8988T (cell line): ENCODE results near the gene CST6.
A peak's percentile ranks its signal among the peaks of the same experiment; 100 is the strongest.
"Not testable (repeated sequence)": the region's sequence is repeated elsewhere in the genome, so short reads cannot be mapped to it uniquely, and the experiment has no call there.

Experiments used
- DNase-seq: peaks from one replicate; pipeline ENCODE4 v3.0.0; 2011

The CST6 gene

DNA sequence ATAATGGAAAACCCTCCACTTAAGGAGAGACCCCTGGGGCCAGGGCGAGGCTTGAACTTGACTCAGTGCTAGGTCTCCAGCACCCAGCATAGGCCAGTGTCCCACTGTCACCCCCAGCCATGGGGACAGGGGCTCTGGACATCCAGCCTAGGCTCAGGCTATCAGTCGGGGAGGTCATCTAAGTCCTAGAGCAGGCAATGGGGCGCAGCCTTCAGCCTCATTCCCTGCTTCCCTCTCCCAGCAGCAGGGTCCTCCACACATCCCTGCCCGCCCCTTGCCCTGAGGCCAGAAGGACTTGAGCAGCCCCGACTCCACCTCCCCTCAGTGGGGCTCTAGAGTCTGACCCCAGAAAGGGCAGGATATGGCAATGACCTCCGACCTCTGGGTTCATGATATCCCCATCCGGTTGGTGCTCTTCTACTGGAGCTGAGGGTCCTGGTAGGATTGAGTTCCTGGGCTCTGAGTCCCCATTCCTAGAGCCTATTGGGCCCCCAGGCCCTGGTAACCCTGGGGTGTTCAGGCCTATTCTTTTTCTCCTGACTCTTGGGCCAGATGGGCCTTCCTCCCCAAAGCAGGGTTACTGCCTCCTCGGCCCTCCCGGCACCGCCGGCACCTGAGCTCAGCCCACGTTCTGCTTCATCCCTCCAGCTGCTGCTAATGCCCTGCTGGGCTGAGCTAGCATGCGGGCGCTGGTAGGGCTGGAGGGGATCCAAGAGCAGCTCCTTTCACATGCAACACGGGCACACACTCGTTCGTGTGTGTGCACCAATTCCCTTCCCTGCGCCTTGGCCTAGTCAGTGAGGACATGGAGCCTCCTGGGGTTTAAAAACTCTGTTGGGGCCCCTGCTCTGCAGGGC lies 4.4 kb downstream of the CST6 start:
- no peak for DNase-seq

DNA sequence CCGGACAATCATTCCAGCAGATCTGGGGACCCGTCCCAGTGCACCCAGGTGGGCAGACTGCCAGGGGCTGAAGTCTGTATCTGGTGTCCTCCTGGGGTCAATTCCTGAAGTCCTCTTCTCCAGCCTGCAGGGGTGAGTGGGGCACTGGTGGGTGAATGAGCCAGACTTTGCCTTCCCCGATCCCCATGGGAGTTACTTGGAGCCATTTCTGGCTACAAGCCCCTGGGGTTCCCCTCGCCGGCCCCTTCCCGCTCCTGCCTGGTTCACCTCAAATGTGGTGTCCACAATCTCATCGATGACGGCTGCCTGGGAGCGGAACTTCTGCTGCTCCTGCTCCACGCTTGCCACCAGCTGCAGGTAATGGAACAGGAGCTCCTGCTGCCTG lies 5.0 kb downstream of the CST6 start:
- DNase-seq = no peak

DNA sequence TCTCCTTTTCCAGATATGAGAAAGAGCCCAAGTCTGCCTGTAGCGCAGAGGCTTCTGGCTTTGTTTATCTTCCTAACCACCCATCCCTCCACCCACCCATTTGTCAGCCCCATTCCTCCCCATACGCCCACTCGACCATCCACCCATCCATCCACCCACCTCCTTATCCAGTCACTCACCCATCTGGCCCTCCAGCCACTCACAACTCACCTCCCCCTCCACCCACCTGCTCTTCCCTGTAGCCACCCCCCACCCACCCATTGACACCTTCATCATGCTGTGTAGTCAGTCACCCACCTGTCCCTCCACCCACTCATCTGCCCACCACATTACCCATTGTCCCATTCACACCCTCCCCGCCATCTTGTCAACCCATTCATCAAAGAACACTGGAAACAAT lies 5.5 kb downstream of the CST6 start:
- DNase-seq = no peak

DNA sequence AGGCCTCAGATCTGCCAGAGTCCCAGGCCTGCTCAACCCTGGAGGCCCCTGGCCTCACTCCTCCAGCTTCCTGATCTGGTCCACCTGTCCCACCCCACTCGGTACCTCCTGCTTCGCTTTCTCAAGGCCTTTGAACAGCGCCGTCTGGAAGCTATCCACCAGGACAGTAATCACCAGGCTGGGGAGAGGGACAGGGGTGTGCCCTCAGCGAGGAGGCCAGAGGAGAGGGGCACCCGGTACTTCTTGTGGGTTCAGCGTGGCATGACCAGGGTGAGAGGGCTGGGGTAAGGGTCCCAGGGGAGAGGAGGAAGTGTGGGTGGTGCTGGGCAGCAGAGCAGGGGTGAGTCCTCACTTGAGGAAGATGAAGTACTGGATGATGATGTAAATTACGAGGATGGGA lies 8.4 kb downstream of the CST6 start:
- DNase-seq = no peak

DNA sequence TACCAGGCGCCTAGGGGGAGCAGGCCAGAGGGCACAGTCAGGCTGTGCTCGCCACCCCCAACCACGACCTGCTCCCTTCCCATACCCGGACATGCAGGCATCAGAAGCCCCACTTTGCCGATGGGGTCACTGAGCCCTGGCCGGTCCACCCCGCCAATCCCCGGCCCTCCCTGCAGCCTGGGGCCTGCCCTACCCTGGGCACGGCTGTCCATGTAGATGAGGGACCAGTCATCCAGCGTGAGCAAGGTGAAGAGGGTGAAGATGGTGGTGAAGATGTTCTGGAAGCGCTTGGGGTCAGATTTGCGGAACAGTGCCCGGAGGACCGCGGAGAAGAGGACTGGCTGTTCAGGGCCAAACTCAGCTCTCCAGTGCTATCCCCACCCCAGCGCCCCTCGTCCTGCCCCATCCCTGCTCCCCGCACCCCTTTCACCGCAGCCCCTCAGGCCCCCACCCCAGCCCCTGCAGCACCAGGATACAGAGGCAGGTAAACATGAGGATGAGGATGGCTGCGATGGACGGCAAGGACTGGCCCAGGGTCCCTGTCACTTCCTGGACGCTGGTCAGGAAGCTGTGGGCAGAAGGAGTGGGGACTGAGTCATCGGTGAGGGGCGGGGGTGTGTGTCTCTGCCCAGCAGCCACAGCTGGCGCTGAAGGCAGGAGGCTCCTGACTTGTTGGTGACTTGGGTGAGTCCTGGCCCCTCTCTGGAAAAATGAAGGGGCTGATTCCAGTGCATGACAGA lies 9.0 kb downstream of the CST6 start:
- DNase-seq = peak; percentile 92

DNA sequence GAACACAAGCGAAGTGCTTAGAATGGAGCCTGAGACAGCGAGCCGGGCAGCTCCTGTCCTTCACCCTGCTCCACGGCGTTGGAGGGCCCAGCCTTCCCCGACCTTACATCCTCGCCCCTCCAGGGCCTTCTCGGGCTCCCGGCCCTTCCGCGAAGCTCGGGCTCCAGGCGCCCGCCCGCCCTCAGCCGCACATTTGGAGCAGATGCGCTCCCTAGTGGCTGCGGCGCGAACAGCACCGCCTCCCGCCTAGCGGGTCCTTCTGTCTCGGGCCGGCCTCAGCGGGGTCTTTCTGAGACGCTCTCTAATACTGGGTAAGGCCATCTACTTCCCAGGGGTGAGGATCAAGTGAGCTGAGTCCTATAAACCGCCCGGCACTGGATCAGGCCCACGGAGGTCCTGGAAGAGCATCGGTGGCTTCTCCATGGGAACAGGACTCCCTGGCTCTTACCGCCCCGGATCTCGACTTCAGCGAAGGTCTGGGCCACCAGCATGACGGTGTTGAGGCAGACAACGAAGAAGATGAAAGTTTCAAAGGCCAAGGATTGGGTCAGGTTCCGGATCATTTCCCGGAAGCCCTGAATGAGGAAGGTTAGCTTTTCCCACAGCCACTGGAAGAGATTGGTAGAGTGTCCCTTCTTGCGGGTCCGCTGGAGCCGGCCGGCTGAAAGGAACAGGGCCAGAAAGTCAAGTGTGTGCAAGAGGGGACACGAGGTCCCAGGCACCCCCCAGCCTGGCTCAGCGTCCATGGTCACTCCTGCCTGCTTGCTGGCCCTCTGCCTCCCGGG lies 10.8 kb downstream of the CST6 start:
- DNase-seq = peak; percentile 88

DNA sequence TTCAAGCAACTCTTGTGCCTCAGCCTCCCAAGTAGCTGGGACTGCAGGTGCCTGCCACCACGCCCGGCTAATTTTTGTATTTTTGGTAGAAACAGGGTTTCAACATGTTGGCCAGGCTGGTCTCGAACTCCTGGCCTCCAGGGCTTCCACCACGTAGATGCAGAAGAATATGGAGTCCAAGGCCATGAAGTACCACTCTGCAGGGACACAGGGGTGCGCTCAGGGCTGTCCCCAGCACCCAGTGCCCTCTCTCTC lies 11.3 kb downstream of the CST6 start:
- DNase-seq = not testable (repeated sequence)

DNA sequence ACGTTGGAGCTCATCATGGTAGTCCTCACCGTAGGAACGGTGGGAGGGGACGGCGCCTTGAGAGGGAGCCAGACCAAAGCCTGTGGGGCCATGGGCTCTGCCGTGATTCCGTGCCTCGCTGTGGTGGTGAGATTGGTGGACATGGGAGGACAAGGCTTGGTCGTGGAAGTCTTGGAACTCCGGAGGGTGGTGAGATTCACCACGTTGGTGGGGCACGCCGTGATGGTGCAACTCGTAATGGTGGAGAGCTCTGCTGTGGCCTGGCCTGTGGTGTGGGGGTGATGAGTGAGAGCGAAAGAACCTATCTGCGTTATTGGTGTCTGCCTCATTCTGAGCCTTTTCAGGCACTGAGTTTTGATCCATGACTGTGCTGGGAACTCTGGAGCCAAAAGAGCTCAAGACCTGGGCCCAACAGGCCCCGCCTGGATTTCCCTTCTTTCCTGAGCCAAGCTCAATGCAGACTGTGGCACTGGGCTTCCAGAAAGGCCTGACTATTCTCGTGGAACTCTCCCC lies 14.3 kb downstream of the CST6 start, which contains the start of gene CATSPER1:
Gene CATSPER1, minus strand, starts transcription at position 463 of the 513 bp plus-strand sequence. Its CDS starts 100 bp downstream, at position 363.
- peak; percentile 15 for DNase-seq

DNA sequence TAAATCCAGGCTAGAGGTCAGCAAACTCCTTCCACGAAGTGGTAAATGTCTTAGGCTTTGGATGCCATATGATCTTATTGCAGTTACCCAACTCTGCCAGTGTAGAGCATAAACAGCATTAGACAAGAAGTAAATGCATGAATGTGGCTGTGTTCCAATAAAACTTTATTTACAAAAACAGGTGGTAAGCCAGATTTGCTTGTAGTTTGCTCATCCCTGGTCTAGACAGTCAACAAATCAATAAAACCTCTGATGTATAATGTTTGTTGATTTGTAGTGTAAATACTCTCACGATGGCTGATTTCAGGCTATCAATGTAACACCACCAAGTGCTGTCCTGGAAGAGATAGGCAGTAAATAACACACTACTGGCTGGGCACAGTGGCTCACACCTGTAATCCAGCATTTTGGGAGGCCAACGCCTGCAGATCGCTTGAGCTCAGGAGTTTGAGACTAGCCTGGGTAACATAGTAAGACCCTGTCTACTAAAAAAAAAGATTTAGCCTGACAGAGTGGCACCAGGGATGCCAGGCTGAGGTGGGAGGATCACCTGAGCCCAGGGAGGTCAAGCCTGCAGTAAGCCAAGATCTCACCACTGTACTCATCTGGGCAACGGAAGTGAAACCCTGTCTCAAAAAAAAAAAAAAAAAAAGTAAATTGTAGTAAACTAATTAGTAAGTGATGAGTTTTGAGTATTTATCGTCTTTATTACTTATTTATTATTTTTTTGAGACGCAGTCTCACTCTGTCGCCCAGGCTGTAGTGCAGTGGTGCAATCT lies 21.3 kb downstream of the CST6 start:
- no peak for DNase-seq

DNA sequence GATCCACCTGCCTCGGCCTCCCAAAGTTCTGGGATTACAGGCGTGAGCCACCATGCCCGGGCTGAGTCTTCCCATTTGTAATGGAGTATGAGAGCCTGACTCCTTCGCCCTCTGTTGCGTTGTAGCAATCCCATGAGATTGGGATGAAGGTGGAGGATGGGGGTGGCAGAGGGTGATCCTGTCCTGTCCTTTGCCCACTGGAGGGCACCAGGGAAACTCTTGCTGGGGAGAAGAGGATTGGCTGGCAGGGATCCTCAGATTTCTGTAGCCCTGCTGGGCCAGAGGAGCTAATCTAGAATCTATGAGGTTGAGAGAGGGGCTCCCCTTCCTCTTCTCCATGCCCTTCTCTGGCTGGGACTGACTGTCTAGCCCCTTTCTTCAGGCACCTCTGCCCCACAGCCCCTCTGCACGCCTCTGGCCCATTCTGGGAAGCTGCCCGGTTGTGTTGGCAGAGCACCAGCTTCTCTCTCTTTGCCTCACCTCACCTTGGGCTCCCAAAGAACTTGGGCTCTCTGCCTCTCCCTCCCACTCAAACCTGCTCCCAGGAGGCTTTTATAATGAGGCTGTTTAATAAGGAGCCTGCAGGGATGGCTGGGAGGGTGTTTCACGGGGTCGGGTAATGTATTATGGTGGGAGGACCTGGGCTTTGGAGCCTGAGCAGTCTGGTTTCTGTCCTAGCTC lies 24.0 kb downstream of the CST6 start:
- DNase-seq = no peak

DNA sequence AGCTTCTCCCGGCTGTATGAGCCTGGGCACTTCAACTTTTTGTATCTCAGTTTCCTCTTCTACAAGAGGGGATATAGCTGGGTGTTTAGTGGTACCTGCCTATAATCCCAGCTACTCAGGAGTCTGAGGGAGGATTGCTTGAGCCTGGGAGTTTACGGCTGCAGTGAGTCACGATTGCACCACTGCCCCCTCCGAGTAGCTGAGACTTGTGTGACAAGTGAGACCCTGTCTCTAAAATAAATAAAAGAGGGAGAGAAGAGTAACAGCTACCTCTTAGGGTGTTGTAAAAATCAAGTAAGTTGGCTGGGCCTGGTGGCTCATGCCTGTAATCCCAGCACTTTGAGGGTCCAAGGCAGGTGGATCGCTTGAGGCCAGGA lies 24.5 kb downstream of the CST6 start:
- DNase-seq = no peak

DNA sequence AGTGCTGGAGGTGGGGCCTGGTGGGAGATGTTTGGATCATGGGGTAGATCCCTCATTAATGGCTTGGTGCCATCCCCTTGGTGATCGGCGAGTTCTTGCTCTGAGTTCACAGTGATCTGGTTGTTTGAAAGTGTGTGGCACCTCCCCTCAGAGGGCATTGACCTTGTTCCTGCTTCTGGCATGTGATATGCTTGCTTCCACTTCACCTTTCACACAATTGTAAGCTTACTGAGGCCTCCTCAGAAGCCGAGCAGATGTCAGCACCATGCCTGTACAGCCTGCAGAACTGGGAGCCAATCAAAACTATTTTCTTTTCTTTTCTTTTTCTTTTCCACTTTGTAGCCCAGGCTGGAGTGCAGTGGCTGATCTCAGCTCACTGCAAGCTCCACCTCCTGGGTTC lies 25.5 kb downstream of the CST6 start:
- DNase-seq = no peak

DNA sequence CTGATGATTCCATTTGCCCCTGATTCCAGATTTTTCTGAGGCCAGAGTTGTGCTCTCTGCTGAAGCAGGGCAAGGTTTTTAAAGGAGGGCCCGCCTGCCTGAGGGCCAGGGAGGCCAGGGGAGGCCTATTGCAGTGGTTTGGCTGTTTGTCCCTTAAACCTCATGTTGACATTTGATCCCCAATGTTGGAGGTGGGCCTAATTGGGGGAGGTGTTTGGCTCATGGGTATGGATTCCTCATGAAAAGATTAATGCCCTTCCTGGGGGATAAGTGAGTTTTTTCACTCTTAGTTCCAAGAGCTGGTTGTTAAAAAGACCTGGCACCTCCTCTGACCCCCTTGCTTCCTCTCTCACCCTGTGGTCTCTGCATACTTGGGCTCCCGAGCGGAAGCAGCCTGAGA lies 28.0 kb downstream of the CST6 start:
- DNase-seq = no peak

DNA sequence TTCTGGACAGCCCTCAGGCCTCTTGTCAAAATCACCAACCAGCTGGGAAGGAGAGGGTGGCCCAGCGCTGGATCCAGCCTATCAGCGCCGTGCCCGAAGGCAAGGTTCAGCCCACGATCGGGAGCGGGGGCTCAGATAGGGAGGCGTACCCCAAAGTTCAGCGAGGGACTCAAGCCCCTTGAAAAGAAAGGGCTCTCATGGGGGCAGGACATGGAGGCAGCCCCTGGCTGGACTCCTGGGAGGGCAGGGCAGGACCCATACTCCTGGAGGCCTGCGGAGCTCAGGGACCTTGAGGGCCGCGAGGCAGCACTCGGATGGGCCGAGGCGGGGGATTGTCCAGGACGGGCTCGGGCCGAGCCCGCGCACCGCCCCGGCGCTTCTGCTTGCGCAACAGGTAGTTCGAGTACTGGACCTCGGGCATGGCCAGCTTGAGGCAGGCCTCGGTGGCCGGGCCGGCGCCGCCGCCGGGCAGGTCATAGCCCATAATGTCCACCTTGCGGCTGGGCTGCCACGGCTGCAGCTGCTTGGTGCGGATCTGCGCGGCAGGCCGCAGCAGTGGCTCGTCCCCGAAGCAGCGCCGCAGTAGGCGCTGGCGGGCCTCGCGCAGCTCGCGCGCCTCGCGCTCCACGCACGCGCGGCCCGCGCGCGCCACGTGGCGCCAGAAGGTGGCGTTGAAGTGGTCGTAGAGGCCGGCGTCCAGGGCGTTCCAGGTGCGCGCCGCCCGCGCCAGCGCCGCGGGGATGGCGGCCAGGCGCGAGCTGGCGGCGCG lies 30.6 kb downstream of the CST6 start:
- no peak for DNase-seq

DNA sequence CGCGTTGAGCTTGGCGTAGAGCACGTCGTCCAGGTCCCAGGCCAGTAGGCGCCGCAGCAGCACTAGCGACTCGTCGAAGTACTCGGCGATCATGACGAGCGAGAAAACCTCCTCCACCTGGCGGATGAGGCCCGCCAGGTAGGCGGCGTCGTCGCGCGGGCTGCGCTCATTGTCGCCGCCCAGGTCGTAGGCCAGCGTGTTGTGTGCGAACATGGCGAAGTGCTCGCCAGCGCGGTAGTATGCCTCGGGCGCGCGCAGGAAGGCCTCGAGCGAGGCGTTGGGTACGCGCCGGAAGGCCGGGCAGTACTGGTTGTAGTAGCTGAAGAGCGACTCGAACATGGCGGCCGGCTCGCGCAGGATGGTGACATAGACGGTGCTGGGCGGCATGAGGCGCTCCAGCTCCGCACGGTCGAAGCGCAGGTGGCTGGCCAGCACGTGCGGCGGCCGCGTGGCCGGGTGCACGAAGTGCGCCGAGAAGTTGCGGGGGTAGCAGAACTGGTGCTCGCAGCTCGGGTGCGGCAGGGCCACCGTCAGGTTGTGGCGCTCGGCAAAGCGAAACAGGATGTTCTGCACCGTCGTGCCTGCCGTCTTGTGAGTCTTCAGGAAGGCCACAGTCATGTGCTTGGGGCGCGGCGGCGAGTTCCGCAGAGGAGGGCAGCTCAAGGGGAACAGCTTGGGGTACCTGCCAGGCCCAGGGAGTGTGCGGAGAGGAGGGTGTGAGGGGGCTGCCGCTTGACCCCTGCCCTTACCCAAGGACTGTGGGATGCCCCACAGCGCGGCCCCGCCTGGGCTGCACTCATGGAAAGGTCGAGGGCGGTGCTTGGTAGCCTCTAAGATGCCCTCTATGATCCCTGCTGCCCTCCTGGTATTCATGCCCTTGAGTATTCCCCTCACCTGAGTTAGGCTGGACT lies 31.4 kb downstream of the CST6 start:
- DNase-seq = no peak

DNA sequence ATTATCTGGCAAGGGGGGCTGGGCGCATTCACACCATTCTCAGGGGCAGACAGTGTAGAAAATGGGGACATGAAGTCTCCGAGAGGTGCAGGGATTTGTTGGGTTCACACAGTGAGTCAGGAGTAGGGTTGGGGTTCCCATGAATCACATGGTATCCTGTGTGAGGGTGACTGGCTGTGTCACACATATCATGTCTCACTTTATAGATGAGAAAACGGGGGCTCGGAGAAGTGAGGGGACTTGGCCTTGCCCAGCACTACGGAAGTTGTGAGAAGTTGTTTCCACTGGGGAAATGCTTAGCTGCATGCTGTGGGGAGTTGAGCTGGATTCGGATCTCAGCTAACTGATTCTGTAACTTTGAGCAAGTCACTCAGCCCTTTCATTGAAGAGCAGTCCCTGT lies 32.9 kb downstream of the CST6 start:
- DNase-seq = no peak

DNA sequence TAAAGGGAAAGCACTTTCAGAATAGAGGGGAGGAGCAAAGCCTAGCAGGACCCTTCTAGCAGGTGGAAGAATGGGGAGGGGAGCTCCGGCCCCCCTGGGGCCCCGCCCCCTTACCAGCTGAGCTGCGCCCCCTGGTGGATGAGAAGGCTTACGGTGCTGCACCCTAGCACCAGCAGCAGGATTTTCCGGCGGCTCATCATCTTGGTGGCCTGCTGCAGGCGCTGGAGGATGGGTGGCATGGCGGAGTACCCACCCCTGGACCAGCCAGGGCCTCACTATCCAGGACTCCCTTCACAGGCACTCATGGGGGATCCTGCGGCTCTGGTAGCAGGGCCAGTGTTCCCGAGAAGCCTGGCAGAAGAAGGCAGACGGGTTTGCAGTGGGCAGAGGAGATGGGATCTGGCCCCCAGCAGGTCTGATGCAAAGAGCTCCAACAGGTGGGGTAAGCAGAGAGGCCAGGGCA lies 33.4 kb downstream of the CST6 start:
- peak; percentile 99 for DNase-seq

DNA sequence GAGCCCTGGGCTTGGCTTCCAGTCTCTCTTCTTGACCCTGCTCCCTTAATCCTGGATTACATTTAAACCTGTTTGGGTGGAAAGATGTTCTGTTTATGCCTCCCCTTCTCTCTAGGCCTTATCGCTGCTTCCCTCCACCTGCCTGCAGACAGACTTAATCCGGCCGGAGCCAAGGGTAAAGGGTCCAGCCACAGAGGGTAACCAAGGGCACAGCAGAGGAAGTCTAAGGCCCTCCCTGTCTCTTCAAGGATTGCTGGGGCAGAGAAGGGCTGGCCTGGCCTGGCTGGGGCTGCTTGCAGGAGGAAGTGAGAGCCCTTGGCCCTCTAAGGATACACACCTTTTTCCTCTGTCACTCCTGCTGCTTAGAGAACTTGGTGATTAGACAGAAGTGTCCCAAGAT lies 35.1 kb downstream of the CST6 start:
- DNase-seq = no peak

DNA sequence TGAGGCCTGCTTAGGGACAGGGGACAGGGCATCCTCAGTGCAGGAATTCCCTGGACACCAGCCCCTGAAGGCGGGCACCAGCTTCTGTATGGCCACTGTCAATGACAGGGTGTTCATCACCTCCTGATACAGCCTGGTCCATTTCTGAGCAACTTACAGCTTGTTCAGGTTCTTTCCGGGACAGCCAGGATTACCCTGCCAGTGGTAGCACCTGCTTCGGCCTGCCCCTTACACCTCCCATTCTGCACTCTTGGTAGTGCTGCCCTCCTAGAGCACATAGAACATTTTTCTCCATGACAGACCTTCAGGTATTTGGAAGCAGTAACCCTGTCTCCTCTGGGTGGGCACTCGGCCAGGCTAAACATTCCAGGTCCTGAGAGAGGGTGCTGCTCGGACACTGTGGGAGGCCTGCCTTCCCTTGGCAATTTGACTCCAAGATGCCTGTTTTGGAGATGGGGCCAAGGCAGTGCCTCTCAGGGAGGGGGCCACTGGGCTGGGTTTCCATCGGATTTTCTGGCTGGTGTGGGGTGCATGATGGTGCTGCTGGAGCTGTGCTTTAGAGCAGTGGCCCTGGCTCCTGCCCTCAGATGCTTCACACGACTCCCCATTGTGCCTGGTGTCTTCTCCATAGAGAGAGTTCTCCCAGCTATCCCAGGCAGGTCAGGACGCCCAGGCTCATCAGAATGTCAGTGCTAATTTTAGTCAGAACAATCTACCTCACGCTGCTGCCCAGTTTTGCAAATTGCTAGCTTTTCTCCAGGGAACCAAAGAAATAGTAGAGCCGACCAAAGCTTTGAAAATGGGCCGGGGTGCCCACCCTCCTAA lies 35.9 kb downstream of the CST6 start:
- no peak for DNase-seq
